ENCODE measurements around the gene SPINK2. TPM values are rescaled to one million over a fixed set of nuclear protein-coding genes. Genes with fewer than 3 reads are reported as not detected.

The SPINK2 gene, protein sequence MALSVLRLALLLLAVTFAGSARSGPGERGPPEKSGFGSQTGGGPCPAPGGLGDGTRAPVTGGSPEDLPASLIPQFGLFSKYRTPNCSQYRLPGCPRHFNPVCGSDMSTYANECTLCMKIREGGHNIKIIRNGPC
- 1 to 10 TPM in 1 of 3 donors, under 1 TPM in 2; 0.13 to 1.2 (median 0.65) TPM for polyA plus RNA-seq

DNA sequence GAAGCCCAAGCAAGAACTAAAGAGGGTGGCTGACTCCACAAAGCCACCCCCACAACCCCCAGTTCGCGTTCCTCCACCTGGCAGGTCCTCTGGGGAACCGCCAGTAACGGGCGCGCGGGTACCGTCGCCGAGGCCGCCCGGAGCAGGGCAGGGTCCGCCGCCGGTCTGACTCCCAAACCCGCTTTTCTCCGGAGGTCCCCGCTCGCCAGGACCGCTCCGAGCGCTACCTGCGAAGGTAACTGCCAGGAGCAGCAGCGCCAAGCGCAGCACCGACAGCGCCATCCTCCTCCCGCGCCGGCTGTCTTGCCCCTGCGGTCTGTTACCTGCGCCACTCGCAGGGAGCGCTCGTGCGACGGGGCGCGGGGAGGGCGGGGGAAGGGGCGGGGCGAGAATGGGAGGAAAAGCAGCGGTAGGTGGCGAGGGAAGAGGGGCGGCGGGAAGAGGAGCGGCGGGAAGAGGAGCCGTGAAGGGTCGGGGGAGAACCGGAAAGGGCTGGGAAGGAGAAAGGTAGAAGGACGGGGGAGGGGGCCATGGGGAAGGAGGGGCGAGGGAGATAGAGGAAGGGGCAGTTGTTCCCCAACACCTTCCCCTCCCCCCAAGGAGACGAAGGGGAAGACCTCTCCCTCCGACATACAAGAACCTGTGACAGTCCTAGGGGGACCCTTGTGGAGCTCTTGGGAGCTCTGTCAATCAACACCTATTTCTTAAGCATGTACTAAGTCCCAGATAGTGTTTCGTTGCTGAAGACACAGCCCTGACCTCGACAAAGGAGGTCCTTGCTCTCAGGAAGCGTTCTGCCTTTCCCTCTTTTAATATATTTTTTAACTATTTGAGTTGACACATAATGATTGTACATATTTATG lies at the start of gene SPINK2:
Gene SPINK2 (minus strand): TSS at position 321 of the 863 bp plus-strand sequence. CDS start 39 bp downstream, at position 282.
- no peak within 1 kb of the TSS for H3K27ac ChIP-seq (ENCODE audit: low read depth, low read length)
- WGBS, 3 donors: 1 to 2% (median 1%) methylated on average over 48 to 57 of the region's 58 CpGs

DNA sequence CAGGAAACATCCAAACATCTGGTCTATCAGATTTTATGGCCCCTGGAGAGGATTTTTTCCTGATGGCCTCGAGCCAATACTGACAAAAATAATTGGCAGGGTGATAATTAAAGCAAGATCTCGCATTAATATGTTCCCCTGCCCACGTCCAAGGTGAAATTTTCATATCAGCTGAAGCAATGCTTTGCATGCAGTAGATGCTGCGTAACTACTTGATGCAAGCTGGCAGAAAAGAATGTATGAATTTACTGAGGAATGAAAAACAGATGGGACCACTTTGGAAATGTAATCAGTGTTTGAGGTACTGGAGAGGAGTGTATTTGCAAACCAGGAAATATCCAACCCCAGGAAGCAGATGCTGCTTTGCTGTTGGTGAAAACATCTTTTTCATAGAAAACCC lies 49.4 kb upstream of the SPINK2 start:
- H3K27ac ChIP-seq (ENCODE audit: low read depth, low read length): no peak overlapping the region
- 6 to 38% (median 22%) methylated on average over 4 of the region's 4 CpGs for WGBS, 3 donors

DNA sequence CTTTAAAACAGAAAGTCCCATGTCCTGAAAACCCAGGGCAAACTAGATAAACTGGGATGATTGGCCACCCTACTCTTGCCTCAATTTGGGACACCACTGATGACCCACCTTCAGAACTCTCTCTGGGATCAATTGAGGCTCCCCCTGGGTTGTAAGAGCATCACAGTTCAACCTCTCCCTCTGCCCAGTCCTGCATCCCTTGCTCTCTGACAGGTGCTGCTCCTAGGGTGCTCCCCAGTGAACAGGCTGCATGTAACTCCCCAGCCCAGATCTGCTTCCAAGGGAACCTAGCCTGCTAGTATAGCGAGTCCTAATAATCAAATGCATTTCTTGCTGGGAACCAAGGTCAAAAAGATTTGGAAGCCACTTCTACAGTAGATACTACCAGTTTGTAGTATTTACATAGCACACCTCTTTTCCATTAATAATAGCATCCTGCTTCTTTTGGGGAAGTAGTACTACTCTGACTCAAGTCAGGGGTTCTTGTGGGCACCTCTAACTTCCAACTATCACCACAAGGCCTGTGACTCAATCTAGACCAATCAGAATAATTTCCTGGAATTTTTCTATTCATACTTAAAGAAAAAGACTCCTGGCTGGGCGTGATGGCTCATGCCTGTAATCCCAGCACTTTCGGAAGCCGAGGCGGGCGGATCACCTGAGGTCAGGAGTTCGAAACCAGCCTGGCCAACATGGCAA lies 42.1 kb upstream of the SPINK2 start:
- no peak overlapping the region for H3K27ac ChIP-seq (ENCODE audit: low read depth, low read length)
- 88 to 94% (median 92%) methylated on average over 7 of the region's 7 CpGs for WGBS, 3 donors

DNA sequence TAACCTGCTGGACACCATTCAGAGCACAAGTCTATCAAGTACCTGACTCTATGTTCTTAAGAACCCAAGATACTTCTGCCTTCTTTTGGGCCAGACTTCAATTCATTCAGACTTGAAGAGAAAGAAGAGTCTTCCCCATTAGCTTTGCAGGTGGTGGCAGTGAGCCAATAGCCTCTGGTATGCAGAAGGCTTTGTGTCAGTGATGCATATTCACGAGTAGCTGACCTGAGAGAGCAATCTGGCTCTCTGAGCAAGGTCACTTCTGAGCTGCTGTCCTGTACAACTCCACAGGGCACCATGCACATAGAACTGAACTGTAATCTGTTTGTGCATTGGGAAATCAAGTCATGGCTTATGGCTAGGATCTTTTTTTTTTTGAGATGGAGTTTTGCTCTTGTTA lies 39.9 kb upstream of the SPINK2 start:
- 24 to 43% (median 33%) methylated on average over 1 of the region's 1 CpG for WGBS, 3 donors
- H3K27ac ChIP-seq (ENCODE audit: low read depth, low read length): no peak overlapping the region

DNA sequence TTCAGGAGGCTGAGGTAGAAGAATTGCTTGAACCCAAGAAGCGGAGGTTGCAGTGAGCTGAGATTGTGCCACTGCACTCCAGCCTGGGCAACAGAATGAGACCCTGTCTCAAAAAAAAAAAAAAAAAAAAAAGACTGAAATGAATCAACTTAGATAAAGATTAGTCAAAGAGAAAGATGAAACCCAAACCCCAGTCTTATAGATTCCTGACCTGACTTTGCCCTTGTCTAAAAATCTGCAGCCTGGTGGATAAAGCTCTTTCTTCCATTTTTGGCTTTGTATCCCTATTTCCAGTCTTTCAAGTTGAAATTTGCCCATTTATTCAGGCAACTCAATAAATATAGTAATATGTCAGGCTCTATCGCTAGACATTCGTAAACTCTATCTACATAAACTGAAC lies 39.3 kb upstream of the SPINK2 start:
- H3K27ac ChIP-seq (ENCODE audit: low read depth, low read length): no peak overlapping the region
- WGBS, 3 donors: 86 to 98% (median 86%) methylated on average over 3 of the region's 3 CpGs

DNA sequence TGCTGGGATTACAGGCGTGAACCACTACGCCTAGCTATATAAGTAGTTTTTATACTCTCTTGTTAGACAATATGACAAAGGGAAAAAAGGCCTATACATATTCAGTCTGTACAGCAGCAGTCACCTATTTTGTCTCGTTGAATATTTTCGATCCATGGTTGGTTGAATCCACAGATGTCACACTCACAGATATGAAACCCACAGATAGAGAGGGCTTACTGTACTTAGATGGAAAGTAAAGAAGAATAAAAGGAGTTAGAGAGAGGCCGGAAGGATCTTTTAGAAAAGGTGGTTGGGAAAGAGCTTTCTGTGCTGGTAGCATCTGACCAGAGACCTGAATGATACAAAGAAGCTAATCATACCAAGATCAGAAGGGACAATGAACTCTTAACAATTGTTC lies 38.3 kb upstream of the SPINK2 start:
- no peak overlapping the region for H3K27ac ChIP-seq (ENCODE audit: low read depth, low read length)
- WGBS, 3 donors: 73 to 95% (median 94%) methylated on average over 5 of the region's 5 CpGs

DNA sequence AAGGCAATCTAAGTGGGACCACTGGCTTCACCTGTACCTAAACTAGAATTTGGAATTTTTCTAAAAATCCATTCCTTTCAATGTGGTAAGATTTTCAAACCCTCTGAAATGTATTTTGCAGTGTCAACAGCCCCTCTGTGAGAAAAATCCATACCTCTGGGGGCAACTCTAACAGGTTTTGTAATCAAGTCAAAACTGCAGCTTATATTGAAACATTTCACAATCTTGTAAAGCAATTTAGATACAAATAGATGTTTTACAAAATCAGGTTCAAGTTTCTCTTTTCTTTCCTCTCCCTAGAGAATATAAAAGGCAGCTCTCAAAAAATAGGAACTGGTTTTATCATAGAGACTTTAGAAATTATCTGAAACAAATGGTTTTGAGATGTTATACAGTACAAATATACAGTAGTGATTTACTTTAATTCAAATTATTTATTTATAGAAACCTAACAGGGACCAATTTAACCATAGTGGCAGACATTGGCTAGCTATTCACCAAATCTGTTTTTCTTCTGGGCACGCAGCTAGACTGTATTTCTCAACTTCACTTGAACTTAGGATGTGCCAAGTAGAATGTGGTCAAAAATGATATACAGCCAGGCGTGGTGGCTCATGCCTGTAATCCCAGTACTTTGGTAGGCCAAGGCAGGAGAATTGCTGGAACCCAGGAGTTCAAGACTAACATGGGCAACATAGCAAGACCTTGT lies 36.3 kb upstream of the SPINK2 start:
- H3K27ac ChIP-seq (ENCODE audit: low read depth, low read length): no peak overlapping the region
- 40 to 87% (median 45%) methylated on average over 2 of the region's 2 CpGs for WGBS, 3 donors

DNA sequence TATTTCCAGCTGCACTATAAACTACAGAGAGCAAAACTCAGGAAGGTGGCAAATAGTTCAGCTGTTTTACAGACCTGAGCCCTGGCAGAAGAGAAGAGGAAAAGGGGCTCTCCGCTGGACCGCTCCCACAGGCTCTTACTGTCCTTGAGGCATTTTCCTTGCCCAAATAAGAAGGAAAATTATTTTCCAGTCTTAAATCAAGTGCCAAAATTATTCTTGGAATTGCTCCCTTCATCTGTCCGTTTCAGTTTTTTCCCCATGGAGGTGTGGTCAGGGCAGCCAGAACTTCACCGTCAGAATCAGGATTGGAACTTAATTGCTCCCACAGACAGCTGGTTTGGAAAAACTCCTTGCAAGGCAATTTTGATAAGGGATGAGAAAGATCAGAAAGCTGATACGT lies 35.2 kb upstream of the SPINK2 start:
- H3K27ac ChIP-seq (ENCODE audit: low read depth, low read length): no peak overlapping the region
- WGBS, 3 donors: 34 to 52% (median 51%) methylated on average over 5 of the region's 5 CpGs

DNA sequence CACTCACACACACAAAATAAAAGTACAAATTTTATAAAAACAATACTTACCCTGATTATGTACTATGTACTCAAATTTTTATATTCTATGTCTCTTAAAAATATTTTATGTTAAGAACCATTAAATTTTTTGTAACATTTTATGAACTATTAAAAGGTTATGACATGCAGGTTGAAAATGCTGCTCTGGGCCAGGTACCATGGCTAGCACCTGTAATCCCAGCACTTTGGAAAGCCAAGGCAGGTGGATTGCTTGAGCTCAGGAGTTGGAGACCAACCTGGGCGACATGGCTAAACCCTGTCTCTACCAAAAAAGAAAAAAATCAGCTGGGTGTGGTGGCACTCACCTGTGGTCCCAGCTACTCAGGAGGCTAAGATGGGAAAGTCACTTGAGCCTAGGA lies 29.4 kb upstream of the SPINK2 start:
- 3 to 50% (median 27%) methylated on average over 1 of the region's 1 CpG for WGBS, 3 donors

DNA sequence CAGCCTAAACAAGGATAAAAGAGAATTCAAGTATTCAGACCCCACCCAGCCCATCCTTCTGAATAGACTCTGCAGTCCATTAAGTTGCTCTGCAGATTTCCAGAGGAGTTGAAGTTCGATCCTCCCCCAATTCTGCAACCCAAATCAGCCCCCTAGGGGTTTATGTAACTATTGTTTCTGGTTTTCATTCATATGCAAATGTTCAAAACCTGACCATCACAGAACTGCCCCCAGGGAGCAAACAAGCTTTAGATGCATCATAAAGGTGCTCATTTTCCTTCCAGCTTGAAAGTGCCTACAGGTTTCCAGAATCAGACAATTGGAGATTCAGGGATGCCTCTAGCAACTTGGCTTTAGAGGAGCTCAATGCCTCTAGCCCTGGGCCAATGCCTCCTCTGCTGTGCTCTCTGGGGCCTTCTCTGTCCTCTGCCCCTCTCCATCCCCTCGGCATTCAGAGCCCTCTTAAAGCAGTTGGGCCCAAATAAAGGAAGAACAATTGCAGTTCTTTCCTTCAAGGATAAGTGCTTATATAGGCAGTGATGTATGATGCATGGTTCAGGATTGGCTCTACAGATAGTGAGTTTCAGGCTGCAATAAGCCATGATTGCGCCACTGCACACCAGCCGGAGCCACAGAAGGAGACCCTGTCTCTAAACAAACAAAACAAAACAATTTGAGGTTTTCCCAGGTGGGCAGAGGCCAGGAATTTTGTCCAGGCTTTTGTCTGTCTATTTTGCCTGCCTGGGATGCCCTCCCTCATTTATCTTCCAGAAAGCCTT lies 23.5 kb upstream of the SPINK2 start:
- 80 to 83% (median 82%) methylated on average over 4 of the region's 4 CpGs for WGBS, 3 donors
- no peak overlapping the region for H3K27ac ChIP-seq (ENCODE audit: low read depth, low read length)

More for the DNA sequence above, 29.4 kb upstream of the SPINK2 start:
- no peak overlapping the region for H3K27ac ChIP-seq (ENCODE audit: low read depth, low read length)

DNA sequence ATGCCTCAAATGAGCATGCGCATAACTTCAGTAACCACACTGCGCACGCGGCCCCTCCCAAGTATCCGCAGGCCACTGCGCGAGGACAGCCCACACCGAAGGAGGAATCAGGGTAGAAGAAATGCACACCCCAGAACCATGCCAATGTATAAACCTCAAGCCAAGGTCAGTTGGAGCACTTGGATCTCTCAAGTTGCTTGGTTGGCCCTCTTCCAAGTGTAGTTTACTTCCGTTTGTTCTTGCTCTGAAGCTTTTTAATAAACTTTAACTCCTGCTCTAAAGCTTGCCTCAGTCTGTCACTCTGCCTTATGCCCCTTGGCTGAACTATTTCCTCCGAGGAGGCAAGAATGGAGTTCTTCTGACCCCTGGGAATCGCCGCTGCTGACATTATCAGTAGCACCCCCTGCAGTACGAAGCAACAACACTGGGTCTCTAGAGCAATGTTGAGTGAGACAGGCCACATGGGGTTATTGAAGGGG lies 22.0 kb upstream of the SPINK2 start:
- H3K27ac ChIP-seq (ENCODE audit: low read depth, low read length): no peak overlapping the region
- WGBS, 3 donors: 53 to 62% (median 62%) methylated on average over 13 of the region's 13 CpGs

DNA sequence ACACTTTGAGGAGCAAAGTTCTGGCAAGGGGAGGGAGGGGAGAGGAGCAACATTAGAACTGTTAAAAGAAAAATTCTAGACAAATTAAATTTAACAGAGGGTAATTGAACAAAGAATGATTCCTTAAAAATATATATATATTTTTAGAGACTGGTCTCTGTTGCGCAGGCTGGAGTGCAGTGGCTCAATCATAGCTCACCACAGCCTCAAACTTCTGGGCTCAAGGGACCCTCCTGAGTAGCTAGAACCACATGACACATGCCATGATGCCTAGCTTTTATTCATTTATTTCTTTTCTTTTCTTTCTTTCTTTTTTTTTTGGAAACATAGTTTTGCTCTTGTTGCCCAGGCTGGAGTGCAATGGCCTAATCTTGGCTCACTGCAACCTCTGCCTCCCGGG lies 19.1 kb upstream of the SPINK2 start:
- 69 to 97% (median 71%) methylated on average over 2 of the region's 2 CpGs for WGBS, 3 donors
- no peak overlapping the region for H3K27ac ChIP-seq (ENCODE audit: low read depth, low read length)

DNA sequence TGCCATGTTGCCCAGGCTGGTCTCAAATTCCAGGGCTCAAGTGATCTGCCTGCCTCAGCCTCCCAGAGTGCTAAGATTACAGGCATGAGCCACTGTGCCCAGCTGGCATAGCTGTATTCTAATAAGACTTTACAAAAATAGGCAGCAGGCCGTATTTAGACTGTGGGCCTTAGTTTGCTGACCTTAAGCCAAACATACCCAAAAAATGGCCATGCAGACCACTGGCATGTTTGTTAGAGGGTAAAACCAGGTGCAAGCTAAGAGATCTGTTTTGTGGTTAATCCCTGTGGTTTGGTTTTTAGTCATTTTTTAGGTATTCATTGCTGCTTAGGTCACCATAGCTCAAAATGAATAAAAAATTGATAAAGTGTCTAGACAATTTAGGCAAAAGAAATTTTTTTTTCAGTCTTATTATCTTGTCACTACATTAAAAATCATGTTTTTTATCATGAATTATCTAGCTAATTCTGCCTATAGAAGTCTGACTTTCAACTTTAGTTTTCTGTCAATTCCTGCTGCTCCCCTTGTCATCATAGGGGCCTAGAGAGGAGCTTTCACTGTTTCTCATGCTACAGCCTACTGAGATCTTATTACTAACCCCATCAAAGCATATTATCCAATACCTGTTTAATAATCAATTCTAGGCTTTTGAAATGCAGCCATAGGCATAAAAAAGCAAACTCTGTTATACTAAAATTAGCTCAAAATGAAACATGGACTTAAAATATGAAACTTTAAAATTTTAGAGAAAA lies 7.5 kb upstream of the SPINK2 start:
- WGBS, 3 donors: 85 to 93% (median 90%) methylated on average over 1 of the region's 1 CpG
- H3K27ac ChIP-seq (ENCODE audit: low read depth, low read length): no peak overlapping the region

DNA sequence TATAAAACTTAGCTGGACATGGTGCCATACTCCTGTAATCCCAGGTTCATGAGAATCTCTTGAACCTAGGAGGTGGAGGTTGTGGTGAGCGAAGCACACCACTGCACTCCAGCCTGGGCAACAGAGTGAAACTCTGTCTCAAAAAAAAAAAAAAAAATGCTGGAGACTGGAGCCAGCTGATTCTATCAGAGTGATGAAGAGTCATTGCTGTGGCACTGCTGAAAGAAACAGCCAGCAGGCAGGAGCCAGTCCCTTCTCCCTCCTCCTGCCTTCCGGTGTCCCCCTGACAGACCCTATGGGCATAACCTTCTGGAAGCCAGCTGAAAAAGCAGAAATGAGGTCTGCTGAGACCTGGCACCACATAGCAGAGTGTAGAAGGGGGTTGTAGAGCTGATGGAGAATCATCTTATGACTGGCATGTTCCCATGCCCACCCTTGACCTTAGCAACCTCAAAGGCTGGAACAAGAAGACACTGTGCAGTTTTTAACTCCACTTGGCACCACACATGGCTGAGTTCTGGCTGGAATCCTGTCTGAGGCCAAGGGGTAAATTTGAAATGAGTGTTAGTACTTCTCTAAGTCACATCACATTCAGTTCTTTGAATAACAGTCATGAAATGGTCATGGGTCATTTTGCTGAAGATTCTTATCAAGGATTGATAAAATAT lies 2.6 kb upstream of the SPINK2 start:
- H3K27ac ChIP-seq (ENCODE audit: low read depth, low read length): no peak overlapping the region
- WGBS, 3 donors: 69 to 88% (median 71%) methylated on average over 2 of the region's 2 CpGs

DNA sequence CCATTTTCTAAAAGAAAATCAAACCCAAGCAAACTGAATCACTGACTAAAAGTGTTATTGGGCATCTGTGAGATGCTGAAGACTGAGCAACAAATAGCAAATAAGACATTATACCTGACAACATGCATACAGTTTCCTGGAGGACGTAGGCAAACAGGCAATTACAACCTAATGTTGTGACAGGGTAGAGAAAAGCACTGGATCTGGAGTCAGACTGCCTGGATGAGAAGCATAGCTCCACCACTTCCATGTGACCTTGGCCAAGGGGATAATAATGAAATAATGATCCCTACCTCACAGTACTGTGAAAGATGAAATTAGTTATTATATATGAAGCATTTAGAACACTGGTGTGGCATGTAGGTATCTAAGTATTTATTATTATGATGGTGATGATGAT lies 2.7 kb downstream of the SPINK2 start:
- 40 to 47% (median 42%) methylated on average over 1 of the region's 1 CpG for WGBS, 3 donors
- no peak overlapping the region for H3K27ac ChIP-seq (ENCODE audit: low read depth, low read length)

DNA sequence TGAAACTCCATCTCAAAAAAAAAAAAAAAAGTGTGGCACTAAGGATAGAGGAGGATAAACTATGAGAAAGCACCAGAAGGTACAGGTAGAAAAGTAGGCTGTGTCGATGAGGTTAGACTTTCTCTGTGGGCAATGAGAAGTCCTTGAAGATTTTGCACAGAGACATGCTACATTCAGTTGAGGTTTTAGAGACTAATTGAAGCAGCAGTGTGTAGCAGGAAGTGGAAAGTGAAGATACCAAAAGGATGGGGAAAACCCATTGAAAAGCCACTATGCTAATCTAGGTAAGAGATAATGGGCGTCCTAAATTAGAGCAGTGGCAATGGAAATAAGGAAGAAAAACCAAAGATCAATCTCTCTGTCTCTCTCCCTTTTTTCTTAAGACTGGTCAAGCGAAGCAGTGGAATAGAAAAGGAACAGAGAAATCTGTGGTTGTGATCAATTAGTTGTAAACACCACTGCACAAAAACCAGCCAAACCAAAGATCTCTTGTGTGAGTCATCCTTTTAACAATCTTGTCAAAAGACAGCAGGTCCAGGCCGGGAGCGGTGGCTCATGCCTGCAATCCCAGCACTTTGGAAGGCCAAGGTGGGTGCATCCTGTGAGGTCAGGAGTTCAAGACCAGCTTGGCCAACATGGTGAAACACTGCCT lies 3.5 kb downstream of the SPINK2 start:
- 60 to 69% (median 64%) methylated on average over 5 of the region's 5 CpGs for WGBS, 3 donors
- no peak overlapping the region for H3K27ac ChIP-seq (ENCODE audit: low read depth, low read length)
